Dermis microvascular lymphatic vessel endothelial cell (primary cell): ENCODE results near the gene TAF3. TPM values are rescaled to one million over a fixed set of nuclear protein-coding genes. Genes with fewer than 3 reads are reported as not detected.

Experiments
- DNase-seq, 2 donors: peaks; one replicate each; pipeline versions ENCODE4 v3.0.0 to v3.0.0-alpha.2; 2010; ENCODE audit warnings: low read depth in 2 of 2
- total RNA-seq: library from RNA; depleted of rRNA; stranded (reverse); fragments of >200 nt; gene quantifications from 2 replicates; pipeline ENCODE4 v1.2.1, GENCODE V29; 2014

The TAF3 gene
- total RNA-seq, 1 donor from 2014 or later: 1.0 TPM

DNA sequence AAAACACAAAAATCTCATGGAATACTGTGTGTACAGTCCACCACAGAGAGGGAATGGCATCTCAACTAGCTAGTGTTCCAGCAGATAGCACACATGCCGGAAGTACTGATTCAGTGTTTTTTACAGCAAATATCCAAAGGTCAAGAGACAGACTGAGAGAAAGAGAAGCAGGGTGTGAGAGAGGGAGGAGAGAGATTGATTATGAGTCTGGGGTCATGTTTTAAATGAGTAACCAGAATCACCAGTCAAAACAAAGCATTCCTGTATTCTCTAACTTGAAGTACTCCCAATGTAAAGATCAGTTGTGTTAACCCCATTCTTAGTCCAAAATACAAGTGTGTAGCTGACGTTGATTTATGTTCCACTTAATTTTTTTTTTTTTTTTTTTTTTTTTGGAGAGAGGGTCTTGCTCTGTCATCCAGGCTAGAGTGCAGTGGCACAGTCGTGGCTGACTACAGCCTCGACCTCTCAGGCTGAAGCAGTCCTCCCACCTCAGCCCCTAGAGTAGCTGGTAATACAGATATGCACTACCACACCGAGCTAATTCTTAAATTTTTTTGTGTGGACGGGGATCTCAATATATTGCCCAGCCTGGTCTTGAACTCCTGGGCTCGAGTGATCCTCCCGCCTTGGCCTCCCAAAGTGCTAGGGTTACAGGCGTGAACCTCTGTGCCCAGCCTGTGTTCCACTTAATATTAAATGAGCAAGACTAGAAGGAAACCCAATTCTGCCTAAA lies 114.2 kb downstream of the TAF3 start:
- peak; percentile 87 to 94 for DNase-seq

DNA sequence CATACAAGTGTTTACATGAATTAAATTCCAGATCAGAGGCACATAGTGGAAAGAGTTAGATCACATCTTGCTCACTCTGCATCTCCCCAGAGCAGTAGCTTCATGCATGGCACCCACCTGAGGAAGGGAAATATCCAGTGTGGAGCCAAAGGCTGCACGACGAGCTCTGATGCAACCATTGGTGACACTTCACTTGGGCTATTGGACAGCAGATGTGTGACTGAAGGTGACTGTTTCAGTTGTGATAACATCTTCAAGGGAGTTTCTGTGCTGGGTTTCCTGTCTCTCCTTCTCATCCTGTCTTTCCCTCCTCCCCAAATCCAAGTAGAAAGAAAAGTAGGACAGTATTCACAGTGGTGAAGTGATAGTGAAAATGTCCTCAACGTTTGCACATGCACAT lies 115.0 kb downstream of the TAF3 start:
- DNase-seq: peak in 1 of 2 donors; percentile 19

DNA sequence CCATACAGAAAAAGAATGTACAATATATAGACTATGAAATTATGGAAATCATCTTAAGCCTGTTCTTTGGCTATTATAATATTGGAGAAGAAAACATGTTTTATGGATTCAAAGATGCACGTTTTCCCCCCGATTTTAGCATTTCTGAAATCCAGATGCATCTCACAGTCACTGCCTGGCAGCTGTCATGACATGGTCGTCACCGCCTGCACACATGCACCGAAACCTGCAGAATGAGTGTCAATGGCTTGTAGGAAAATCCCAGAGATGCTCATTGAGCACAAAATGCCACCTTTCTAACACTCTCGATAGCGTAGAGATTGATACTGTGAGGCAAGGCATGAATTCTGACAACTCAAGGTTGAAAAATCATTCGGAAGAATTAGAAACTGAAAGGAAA lies 115.5 kb downstream of the TAF3 start:
- DNase-seq: no peak

DNA sequence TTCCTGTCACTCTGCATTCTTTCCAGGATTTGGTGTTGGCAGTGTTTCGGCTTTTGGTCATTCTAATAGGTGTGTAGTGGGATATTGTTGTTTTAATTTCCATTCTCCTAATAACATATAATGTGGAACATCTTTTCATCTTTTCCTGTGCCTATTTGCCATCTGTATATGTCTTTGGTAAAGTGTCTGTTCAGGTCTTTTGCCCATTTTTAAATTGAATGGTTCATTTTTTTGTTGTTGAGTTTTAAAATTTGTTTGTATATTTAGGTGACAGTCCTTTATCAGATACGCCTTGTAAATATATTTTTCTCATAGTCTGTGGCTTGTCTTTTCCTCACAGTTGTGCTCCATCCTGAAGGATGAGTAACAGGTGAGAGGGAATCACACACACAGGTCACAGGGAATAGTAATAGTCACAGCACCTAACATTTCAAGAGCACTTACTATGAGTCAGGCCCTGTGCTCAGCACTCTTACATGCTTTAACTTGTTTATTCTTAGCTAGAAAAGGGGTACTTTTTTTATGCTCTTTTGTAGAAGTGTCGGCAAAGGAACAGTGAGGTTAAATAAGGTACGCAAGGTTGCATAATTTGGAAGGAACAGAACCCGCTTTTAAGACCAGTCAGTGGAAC lies 119.1 kb downstream of the TAF3 start:
- no peak for DNase-seq

DNA sequence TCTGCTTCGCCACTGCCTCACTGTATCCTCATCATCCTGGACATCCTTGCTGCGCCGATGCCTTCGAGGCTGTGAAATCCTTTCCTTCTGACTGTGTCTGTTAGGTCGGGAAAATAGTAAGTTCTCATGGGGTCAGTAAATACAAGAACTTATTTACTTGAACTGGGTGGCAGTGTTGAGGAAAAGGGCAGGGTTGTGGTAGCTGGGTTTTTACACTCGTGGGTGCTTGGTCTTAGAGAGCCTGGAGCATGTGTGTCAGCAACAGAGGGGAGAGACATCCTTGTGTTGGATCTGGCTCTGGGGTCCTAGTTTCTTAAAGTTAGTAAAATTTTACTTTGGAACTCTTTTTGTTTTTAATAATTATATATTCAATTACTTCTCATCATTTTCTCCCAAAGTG lies 123.3 kb downstream of the TAF3 start:
- DNase-seq: no peak

DNA sequence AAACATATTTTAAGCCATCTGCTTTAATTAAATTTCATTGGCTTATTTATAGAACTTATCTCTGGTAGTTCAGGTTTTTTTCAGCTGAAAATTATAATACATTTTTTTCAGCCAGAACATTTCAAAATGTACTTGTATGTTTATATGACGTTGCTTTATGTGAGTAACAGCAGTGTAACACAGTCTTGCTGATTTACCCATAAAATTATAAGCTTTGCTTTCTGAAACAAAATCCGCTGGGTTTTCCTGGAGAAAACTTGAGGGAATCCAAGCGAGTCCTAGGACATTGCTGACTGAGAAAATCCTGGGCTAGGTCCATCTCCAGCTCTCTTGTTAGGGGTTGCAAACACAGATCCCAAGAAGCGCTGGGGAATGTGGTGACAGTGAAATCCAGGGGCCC lies 124.0 kb downstream of the TAF3 start:
- DNase-seq: no peak

DNA sequence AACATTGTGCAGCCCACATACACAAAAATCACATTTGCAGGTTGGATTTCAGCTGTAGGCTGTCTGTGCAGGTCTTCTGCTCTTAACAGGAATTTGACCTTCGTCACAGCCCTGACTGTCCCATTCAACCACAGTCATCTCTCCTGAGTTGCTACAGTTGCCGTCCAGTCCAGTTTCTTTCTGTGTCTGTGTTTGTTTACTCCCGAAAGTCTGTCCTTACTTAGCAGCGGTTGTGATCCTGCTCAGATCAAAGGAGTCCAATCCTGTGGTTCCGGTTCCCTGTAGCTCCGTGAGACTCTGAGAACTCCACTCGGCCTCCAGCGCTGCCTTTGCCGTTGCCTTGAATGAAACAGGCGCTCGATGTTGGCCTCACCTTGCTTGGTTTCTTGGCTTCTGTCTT lies 124.6 kb downstream of the TAF3 start:
- DNase-seq: no peak

DNA sequence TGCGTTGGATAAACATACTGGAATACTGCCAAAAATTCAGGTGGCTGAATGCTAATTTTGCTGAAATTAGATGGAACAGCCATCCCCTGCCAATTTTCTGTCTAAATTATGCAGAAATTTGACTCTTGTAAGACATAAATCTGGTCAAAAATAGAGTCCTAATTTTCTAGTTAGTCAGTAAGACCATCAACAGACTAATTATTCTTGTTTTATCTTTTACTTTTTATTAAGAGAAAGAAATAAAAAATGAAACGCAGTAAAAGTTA lies 125.8 kb downstream of the TAF3 start:
- no peak for DNase-seq

DNA sequence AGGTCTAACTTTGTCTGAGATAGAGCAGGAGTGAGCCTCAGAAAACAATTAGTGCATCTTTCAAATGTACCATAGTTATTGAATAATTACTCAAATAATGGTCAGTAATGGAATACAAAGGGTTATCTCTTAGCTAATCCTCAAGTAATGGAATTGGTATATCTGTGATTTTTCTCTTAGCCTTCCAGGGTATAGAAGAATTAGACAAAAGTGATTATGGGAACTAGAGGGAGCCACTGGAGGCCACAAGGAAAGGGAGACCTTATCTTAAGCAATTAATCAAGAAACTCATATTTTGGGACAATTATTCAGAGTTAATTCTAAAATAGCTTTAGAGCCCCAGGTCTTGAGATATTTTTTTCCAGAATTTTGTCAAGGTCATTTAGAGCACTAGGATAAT lies 126.2 kb downstream of the TAF3 start:
- DNase-seq: no peak

DNA sequence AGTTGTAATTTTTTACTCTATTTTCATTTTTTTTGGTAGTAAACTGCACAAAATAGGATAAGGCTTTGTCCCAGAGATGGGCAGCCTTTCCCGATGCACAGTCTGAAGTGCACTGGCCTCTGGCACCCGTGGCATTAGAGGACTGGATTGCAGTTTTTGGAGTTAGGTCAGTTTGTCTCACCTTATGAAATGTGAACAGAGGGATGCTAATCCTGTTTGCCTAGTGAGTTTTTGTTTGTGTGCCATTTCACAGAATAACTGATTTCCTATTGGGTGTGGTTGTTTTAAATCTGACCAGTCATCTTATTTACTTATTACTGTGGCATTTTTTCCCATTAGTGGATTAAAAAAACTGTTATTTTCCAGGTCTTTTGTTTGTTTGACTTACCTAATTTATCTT lies 126.7 kb downstream of the TAF3 start:
- no peak for DNase-seq

DNA sequence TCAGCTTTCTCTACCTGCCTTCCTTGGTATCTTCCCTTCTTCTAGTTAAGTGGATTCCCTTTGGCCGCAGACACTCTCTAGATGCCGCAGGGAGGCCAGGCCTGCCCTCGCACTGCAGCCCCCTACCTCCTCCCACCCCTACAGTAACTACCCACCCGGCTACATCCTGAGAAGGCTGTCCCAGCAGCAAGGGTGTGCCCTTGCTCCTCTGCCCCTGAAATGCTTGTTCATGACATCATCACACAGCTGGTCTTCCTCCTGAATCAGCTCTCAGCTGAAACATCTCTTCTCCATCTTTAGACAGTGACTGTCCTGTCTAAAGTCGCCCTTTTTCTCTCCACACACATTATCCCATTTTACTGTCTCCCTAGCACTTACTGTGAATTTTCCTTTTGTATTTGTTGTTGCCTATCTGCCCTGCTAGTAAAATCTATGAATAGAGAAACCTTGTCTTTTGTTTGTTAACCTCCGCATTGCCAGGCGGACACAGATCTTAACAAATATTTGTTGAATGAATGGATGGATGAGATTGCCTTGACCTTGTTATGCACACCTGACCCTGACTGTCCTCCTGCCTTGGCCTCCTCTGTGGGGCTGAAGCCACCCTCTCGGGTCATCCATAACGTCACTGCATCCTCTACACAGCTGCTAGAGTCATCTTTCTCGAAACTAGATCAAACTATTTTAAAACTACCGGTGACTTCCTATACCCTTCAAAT lies 127.3 kb downstream of the TAF3 start:
- peak in 1 of 2 donors; percentile 7 for DNase-seq

DNA sequence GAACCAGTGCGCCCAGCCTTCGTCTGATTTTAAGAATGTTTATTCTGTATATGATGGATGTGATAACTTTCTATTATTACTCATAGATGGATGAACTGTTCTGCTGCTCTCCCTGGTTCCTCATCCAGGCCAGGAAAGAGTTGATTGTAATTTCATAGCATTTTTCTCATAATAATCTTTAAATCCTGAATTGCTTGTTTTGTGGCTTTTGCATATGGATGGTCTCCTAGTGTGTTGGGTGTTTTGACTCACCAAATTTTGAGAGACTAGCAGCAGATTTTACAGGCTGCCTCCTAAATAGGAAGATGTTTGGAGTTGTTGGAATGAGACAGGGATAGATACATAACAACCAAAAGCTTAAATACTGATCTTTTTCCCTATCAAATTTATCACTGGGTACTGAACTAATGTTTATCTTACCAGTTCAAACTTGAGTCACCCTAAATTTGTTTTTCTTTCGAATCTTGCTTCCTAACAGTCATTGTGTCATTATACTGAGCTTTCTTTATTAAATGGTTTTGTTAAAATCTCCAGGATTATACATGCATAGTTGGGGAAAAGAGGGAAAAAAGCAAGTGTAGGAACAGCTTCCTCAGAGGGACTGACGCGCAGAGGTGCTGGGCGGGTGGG lies 130.2 kb downstream of the TAF3 start:
- peak in 1 of 2 donors; percentile 52 for DNase-seq

DNA sequence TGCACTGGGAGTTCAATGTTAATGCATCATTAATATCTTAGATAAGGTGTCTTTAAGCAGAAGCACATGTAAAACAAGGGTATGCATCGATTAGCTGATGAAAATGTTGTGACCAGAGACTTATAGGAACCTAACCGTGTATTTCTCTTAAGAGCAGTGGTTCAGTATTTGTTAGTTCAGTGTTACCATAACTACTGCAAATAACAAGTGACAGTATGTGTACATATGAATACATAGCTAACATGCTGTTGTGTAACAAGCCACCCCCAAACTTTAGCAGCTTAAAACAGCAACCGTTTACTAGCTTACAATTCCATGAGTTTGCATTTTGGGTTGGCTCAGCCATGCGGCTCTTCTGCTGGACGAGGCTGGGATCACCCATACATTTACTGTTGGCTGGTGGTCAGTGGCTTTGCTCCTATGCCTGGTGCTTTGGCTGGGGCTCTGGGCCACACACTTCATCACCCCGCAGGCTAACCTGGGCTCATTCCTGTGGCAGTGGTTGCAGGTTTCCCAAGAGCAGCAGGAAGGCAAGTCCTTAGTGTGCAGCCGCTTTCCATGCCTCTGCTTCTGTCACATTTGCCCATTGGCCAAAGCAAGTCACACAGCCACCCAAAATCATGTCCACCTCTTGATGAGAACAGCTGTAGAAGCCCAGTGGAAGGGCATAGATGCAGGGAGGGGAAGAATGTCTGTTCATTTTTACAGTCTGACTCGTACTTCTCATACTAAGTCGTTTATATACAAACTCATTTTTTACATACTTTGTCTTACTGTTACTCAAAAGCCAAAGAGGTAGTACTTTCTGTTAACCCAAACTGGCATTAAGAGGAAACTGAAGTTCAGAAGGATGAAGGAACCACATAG lies 132.9 kb downstream of the TAF3 start:
- DNase-seq: no peak

DNA sequence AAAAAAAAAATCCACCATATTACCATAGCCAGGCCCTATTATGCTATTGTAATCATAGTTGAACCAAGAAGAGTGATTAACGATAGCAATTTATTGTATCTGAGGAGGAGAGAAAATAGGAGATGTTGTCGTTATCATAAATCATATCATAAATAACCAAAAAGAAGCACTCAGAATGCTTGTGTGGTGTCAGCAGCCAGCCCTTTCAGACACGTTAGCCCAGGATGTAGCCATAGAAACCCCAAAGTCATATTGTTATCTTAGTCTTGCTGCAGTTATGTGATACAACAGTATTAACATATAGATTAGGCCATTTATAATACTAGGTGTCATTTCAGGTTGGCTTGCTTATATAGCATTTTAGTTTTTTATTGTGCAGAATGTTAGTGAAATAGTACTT lies 134.0 kb downstream of the TAF3 start:
- DNase-seq: no peak

DNA sequence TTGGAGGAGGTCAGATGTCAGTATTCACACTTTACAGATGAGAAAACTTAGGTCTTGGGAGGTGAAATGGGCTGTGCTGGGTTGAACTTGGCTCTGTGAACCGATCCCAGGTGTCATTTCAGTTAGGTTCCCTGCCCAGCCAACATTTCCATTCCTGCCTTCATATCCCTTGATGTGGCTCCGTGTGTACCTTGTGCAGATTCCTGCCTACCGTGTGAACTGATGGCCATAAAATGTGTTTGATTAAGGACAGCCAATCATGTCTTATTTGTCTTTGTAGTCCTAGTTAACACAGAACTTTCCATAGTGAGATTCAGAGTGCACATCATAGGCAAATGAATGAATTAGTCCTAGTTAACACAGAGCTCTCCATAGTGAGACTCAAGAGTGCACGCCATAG lies 135.1 kb downstream of the TAF3 start:
- no peak for DNase-seq

DNA sequence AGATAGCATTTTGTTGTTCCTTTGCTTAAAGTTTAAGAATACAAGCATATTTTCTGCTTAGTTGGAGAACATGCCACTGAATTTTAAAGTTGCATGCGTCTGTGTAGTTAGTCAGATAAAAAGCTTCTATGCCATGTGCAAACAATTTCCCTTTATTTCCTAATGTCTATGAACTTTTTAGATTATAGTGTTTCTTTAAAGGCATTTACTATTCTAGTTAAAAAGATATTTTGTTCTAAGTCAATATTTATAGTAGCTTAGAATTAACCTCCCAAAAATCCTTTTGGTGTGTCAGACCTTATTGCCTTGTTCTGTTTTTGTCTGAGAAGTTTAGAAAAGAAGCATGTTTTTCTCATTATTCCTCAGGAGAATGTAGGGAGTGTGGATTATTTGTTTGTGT lies 137.1 kb downstream of the TAF3 start:
- no peak for DNase-seq

DNA sequence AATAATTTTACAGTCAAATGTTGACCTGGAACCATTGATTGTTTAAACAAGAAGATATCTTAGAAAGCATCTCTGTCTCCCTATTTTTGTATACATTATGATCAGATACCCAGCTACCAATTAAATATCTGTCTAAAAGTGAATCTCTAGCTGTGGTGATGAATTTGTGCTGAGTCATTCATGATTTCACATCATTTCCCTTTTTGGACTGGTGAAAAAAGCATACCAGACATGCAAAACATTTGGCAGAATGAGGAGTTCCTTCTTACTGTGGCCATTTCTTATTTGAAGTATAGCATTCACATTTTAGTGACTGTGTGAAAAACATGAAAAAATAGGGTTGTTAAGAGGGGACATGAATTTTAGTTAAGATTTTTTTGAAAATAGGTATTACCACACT lies 138.2 kb downstream of the TAF3 start:
- DNase-seq: peak; percentile 57 to 70

DNA sequence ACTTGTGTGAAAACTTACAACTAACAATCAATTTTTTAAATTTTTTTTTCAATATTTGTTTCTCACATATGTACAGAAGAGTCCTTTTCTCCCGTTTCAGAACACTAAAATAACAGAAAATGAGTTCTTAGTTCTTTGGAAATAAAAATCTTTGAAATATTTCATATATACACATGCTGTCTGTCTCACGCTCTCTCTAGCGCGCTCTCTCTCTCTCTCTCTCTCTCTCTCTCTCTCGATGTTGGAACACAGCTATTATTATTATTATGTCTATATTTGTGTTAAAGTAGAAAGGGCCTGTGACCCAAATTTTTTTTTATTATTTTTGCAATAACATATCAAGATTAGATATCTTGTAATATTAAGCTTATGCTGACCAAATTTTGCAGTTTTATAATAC lies 139.3 kb downstream of the TAF3 start:
- no peak for DNase-seq

DNA sequence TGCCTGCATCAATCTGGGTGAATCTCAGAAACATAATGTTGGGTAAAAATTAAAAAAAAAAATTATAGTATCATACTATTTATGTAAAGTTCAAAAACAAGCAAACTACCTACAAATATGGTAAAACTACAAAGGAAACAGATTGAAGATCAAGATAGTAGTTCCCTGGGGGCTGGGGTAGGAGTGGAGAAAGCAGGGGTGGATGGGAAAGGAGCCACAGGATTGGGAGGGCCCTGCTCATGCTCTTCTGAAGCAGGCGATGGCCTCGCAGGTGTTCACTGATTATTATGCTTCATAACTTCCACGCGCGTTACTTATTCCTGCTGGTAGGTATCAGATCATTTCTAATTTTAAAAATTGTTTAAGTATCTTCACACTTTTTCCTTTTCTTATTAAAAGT lies 140.1 kb downstream of the TAF3 start:
- no peak for DNase-seq

DNA sequence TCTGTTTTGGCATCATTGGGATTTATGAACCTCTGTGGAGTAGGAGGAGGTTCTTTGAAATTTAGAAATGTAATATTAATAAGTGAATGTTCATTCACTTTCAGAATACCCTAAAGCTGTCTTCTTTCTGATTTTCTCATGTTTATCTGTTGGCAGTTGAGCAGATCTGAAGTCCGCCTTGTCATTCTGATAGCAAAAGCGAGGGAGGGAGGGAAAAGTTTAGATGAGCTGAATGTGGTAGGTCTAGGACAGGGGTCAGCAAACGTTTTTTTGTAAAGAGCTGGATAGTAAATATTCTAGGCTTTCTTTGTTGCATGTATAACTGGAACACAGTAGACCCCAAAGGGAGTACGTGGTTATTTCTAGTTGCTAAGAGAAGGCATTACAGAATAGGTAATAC lies 141.8 kb downstream of the TAF3 start:
- no peak for DNase-seq

DNA sequence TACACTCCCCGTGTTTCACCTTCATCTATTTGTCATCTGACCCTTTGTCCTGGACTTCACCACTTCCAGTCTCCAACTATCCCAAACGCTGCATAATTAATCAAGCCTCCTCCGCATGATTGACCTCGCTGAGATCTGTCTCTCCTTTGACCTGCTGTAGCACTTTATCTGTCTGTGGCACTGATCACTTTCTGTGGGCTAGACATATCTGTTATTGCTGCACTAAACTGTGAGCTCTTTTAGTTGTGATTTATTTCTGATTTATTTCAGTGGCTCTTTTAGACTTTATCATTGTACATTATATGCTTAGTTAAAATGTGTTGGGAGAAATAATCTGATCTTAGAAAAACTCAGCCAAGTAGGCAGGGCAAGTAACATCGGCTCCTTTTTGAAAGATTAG lies 144.3 kb downstream of the TAF3 start:
- no peak for DNase-seq

DNA sequence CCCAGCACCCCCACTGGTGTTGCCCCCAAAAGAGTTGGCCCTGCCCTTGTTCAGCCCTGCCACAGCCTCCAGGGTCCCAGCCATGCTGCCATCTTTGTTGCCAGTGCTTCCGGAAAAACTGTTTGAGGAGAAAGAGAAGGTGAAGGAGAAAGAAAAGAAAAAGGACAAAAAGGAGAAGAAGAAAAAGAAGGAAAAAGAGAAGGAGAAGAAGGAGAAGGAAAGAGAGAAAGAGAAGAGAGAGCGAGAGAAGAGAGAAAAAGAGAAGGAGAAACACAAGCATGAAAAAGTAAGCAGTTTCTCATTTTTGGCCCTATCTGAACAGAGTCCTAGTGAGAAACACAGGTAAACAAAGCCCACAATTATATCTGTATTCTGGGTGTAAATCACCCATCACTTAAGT lies 147.2 kb downstream of the TAF3 start:
- DNase-seq: no peak
